ENCODE data around the gene PDP2.

PDP2 gene

GRCh38 chr16:66921729-66922450 is 41.6 kb downstream of the PDP2 start:
- no peak for DNase-seq

- peak in 5 of 14 donors; percentile 21 to 63 (median 25) for DNase-seq
Observed at GRCh38 chr16:66923247-66923731, 43.0 kb downstream of the PDP2 start.

GRCh38 chr16:66923866-66924265 is 43.6 kb downstream of the PDP2 start:
- no peak for DNase-seq

- DNase-seq = peak in 2 of 14 donors; percentile 19 to 31
Observed at GRCh38 chr16:66924527-66925321, 44.4 kb downstream of the PDP2 start.

- peak in 8 of 14 donors; percentile 9 to 61 (median 26) for DNase-seq
Observed at GRCh38 chr16:66925322-66925840, 45.1 kb downstream of the PDP2 start, which contains the start of gene RRAD. Gene RRAD, minus strand, starts transcription at chr16:66925535. Its CDS starts 356 bp downstream, at chr16:66925179.

- peak in 9 of 14 donors; percentile 20 to 51 (median 37) for DNase-seq
Observed at GRCh38 chr16:66926171-66926947, 46.0 kb downstream of the PDP2 start.

- DNase-seq = peak in 4 of 14 donors; percentile 36 to 50 (median 42)
Observed at GRCh38 chr16:66926961-66927436, 46.7 kb downstream of the PDP2 start.

GRCh38 chr16:66927918-66928649 is 47.8 kb downstream of the PDP2 start:
- DNase-seq = peak in 3 of 14 donors; percentile 19 to 52 (median 46)

- peak in 1 of 14 donors; percentile 4 for DNase-seq
Observed at GRCh38 chr16:66928702-66929388, 48.5 kb downstream of the PDP2 start.

- no peak for DNase-seq
Observed at GRCh38 chr16:66930189-66930588, 49.9 kb downstream of the PDP2 start.

GRCh38 chr16:66931665-66932064 is 51.4 kb downstream of the PDP2 start:
- DNase-seq = no peak

- no peak for DNase-seq
Observed at GRCh38 chr16:66932076-66932475, 51.8 kb downstream of the PDP2 start.

- no peak for DNase-seq
Observed at GRCh38 chr16:66933776-66934137, 53.4 kb downstream of the PDP2 start.

GRCh38 chr16:66934138-66934838 is 54.0 kb downstream of the PDP2 start, which contains the start of gene CIAO2B:
Gene CIAO2B, minus strand, starts transcription at chr16:66934402. Its CDS starts 38 bp downstream, at chr16:66934364.
- peak; percentile 31 to 93 (median 80) for DNase-seq

- peak in 1 of 14 donors; percentile 45 for DNase-seq
Observed at GRCh38 chr16:66934839-66935313, 54.6 kb downstream of the PDP2 start.

GRCh38 chr16:66935314-66936011 is 55.1 kb downstream of the PDP2 start, which contains the start of gene CES2:
Gene CES2, plus strand, starts transcription at chr16:66935516. Its CDS starts 120 bp downstream, at chr16:66935636.
- DNase-seq = peak in 4 of 14 donors; percentile 18 to 40 (median 30)

- no peak for DNase-seq
Observed at GRCh38 chr16:66936462-66936861, 56.1 kb downstream of the PDP2 start.

- DNase-seq = no peak
Observed at GRCh38 chr16:66936889-66937554, 56.7 kb downstream of the PDP2 start.

Data from C1 segment of cervical spinal cord (tissue), 14 donors.